Lower leg skin (tissue), 4 donors: ENCODE measurements around the gene ATMIN. TPM values are rescaled to one million over a fixed set of nuclear protein-coding genes. Genes with fewer than 3 reads are reported as not detected.

Experiments used
- DNase-seq, 2 donors: peaks; one replicate each; pipeline ENCODE4 v3.0.0-alpha.2; 2019; ENCODE audit warnings: low spot score in 2 of 2
- H3K4me3 ChIP-seq: fragments of 200-600 bp; sonication (generic); 2 replicates; pipeline ENCODE4 v1.5.1; 2017; ENCODE audit warnings: mild to moderate bottlenecking, low read depth; ENCODE audit not compliant: poor library complexity, severe bottlenecking
- POLR2A ChIP-seq, 2 donors: fragments of 450-650 bp; IDR thresholded peaks; one replicate each; pipeline ENCODE4 v1.6.1; 2016 to 2017; ENCODE audit warnings: antibody characterized with exemption in 2 of 2, mild to moderate bottlenecking in 1 of 2, moderate library complexity in 1 of 2
- WGBS, 2 donors: methylation state at CpG; one replicate each; pipeline ENCODE4 v1.1.5; 2018; 5-methylcytosine and 5-hydroxymethylcytosine counted together
- intact Hi-C: fragments of 100-400 bp; cut with DNase I; formaldehyde crosslinking; loops from one replicate; pipeline ENCODE4 v1.15.0; 2023; ENCODE audit warnings: low total_unique reads
- total RNA-seq, 4 donors: library from RNA; depleted of rRNA; stranded (reverse); fragments of >200 nt; gene quantifications; one replicate each; pipeline ENCODE4 v1.1.0, GENCODE V29; 2016
- TF ChIP-seq, protein P1 (sequence below), 3 donors: fragments of 450-650 bp; IDR thresholded peaks; one replicate each; pipeline ENCODE4 v1.5.1; 2016; ENCODE audit warnings: antibody characterized with exemption in 3 of 3, mild to moderate bottlenecking in 3 of 3, moderate library complexity in 2 of 3

The ATMIN gene
- total RNA-seq, 4 donors from 2014 or later = 33.3 to 51.7 (median 41.9) TPM

DNA sequence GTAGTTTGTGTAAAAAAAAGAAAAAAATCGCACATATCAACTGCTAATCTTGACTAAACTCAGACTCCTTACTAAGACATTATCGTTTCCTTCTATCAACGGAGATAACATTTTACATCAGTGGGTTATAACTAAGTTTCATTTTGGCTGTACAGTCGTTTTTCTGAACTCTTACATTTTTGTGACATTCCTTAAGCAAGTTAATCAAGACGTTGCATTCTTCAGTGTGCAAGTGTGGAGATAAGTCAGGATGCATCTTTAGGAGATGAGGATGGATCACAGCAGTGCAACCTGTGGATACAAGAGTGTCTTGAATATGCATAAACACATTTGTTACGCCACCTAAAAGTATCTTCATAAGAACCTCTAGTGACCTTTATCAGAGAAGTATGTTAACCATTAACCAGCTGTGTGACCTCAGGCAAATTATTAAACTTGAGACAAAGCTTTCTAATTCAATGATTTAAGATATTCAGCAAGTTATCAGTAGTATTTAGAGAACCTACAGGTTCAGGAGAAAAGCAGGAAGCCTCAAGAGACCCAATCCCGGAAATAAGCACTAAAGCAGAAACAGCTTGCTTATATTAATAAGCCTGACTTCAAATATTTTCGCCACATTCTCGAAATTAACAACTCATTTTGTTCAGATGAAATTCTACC, 38.4 kb upstream of the ATMIN start:
- no peak for DNase-seq
- intact Hi-C loops = no loop called here
- WGBS, 2 donors = 61% methylated on average over 9 of the region's 9 CpGs
- TF ChIP-seq, protein P1, sequence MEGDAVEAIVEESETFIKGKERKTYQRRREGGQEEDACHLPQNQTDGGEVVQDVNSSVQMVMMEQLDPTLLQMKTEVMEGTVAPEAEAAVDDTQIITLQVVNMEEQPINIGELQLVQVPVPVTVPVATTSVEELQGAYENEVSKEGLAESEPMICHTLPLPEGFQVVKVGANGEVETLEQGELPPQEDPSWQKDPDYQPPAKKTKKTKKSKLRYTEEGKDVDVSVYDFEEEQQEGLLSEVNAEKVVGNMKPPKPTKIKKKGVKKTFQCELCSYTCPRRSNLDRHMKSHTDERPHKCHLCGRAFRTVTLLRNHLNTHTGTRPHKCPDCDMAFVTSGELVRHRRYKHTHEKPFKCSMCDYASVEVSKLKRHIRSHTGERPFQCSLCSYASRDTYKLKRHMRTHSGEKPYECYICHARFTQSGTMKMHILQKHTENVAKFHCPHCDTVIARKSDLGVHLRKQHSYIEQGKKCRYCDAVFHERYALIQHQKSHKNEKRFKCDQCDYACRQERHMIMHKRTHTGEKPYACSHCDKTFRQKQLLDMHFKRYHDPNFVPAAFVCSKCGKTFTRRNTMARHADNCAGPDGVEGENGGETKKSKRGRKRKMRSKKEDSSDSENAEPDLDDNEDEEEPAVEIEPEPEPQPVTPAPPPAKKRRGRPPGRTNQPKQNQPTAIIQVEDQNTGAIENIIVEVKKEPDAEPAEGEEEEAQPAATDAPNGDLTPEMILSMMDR (IDR thresholded peaks at IDR 0.05) = no peak
- TF ChIP-seq POLR2A (IDR thresholded peaks at IDR 0.05) = no peak
- no peak overlapping the region for H3K4me3 ChIP-seq

DNA sequence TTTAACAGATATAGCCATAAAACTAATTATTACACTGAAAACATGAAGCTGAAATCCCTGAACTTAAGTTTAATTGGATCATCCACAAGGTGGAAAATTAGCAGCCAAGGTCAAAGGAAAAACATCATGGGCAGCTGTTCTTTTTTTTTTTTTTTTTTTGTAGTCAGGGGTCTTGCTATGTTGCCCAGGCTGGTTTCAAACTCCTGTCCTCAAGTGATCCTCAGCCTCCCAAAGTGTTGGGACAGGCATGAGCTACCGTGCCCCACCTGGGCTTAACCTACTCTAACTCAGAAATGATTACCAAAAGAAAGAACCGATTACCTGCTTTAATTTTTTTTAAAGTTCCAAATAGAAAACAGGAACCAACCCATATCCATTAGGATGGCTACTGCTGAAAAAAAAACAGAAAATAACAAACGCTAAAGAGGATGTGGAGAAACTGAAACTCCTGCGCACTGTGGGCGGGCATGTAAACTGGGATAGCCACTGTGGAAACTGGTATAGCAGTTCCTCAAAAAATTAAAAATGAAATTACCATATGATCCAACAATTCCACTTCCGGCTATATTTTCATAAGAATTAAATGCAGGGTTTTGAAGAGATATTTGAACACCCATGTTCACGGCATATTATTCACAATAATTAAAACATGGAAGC, 37.5 kb upstream of the ATMIN start:
- 91 to 93% methylated on average over 7 of the region's 7 CpGs for WGBS, 2 donors

DNA sequence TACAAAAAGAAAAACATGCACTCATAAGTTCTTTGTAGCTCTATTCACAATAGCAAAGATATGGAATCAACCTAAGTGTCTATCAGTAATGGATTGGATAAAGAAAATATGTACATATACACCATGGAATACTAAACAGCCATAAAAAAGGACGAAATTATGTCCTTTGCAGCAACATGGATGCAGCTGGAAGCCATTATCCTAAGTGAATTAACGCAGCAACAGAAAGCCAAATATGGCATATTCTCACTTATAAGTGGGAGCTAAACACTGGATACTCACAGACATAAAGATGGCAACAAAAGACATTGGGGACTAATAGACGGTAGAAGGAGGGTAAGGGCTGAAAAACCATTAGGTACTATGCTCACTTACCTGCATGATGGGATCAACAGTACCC, 34.8 kb upstream of the ATMIN start:
- TF ChIP-seq, protein P1 (IDR thresholded peaks at IDR 0.05) = no peak
- TF ChIP-seq POLR2A (IDR thresholded peaks at IDR 0.05) = no peak
- intact Hi-C loops = no loop called here
- H3K4me3 ChIP-seq = no peak overlapping the region
- no peak for DNase-seq
- 94 to 96% methylated on average over 3 of the region's 3 CpGs for WGBS, 2 donors

More for the DNA sequence above, 37.5 kb upstream of the ATMIN start:
- no peak overlapping the region for H3K4me3 ChIP-seq
- no peak for DNase-seq
- TF ChIP-seq, protein P1 (IDR thresholded peaks at IDR 0.05) = no peak
- TF ChIP-seq POLR2A (IDR thresholded peaks at IDR 0.05) = no peak
- intact Hi-C loops = no loop called here

DNA sequence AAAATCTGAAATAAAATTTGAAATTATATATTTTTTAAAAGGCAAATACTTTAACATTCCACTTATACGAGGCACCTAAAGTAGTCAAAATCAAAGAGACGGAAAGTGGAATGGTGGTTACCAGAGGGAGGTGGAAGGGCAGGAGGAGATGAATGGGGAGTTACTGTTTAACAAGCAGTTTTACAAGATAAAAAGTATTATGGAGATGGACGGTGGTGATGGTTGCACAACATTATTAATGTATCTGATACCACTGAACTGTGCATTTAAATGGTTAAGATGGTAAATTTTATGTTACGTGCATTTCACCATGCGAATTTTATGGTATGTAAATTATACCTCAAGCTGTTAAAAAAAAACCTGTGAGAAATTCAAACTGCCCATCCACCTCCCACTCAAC, 34.3 kb upstream of the ATMIN start:
- no peak for DNase-seq
- intact Hi-C loops = no loop called here
- WGBS, 2 donors = 85 to 86% methylated on average over 5 of the region's 5 CpGs
- TF ChIP-seq, protein P1 (IDR thresholded peaks at IDR 0.05) = no peak
- no peak for TF ChIP-seq POLR2A (IDR thresholded peaks at IDR 0.05)
- H3K4me3 ChIP-seq = no peak overlapping the region

DNA sequence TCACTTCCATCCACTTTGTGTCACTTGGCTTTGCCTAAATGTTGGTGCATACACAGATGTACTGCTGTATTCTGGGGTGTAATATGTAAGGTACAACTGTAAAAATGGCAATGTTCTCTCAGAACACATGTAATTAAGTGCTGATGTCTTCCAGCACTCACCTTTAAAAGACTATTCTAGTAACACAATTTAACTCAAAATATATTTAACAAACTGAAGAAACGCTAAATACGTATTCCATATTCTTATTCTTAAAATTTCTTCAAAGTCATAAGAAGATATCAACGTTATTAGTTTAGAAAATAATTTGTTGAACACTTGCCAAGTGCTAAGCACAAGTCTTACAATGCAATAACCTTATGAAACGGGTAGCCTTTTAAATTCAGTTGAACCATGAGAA, 32.6 kb upstream of the ATMIN start:
- no peak for TF ChIP-seq POLR2A (IDR thresholded peaks at IDR 0.05)
- TF ChIP-seq, protein P1 (IDR thresholded peaks at IDR 0.05) = no peak
- DNase-seq = no peak
- 75% methylated on average over 4 of the region's 4 CpGs for WGBS, 2 donors
- H3K4me3 ChIP-seq = no peak overlapping the region
- intact Hi-C loops = no loop called here
